Esophagus muscularis mucosa (tissue), 3 donors: ENCODE measurements around the gene PTPRD.

ENCODE experiments used
- POLR2A ChIP-seq: fragments of 450-650 bp; IDR thresholded peaks from one replicate; pipeline ENCODE4 v1.6.1; 2017; ENCODE audit warnings: antibody characterized with exemption, moderate library complexity, mild to moderate bottlenecking, low read depth
- POLR2AphosphoS5 ChIP-seq, 2 donors: sonication (generic); formaldehyde crosslinking; IDR thresholded peaks; one replicate each; pipeline ENCODE4 v1.6.1; 2017; ENCODE audit warnings: antibody characterized with exemption in 2 of 2
- TF ChIP-seq, protein P1 (sequence below), 3 experiments: fragments of 200-600 bp in 2 of 3; fragments of 450-650 bp in 1 of 3; sonication (generic) in 2 of 3; IDR thresholded peaks; one replicate each; pipeline ENCODE4 v1.5.1; 2017 to 2019; ENCODE audit warnings: antibody characterized with exemption in 3 of 3, mild to moderate bottlenecking in 2 of 3, moderate library complexity in 1 of 3

DNA sequence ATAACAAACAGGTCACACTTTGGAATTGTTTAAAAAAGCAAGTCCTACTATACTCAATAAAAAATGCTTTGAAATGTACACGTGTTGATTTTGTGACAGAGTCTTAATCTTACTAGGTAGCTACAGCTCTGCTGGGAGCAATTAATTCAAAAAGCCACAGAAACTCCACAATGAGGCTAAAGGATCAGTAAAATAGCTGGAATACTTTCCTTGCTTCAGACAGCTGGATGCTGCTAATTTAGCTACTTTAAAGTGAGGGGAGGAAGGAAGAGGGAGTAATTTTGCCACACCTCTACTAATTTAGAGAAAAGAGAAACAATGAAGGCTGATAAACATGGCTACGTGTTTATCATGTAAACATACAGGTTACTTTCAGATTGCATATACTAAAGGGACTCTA, 1885.6 kb downstream of the PTPRD start:
- TF ChIP-seq, protein P1, sequence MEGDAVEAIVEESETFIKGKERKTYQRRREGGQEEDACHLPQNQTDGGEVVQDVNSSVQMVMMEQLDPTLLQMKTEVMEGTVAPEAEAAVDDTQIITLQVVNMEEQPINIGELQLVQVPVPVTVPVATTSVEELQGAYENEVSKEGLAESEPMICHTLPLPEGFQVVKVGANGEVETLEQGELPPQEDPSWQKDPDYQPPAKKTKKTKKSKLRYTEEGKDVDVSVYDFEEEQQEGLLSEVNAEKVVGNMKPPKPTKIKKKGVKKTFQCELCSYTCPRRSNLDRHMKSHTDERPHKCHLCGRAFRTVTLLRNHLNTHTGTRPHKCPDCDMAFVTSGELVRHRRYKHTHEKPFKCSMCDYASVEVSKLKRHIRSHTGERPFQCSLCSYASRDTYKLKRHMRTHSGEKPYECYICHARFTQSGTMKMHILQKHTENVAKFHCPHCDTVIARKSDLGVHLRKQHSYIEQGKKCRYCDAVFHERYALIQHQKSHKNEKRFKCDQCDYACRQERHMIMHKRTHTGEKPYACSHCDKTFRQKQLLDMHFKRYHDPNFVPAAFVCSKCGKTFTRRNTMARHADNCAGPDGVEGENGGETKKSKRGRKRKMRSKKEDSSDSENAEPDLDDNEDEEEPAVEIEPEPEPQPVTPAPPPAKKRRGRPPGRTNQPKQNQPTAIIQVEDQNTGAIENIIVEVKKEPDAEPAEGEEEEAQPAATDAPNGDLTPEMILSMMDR (IDR thresholded peaks at IDR 0.05): no peak
- TF ChIP-seq POLR2AphosphoS5 (IDR thresholded peaks at IDR 0.05): no peak
- no peak for TF ChIP-seq POLR2A
